ENCODE results near the gene CFAP20DC. TPM values are rescaled to one million over a fixed set of nuclear protein-coding genes. Genes with fewer than 3 reads are reported as not detected.

CFAP20DC gene
- total RNA-seq, 1 experiment from 2014 or later = 2.9 TPM

- Histone ChIP-seq H4K20me1 (ENCODE audit: insufficient read depth) (no peaks in the 10 kb centered on the region), H3K9me3 (ENCODE audit: control insufficient read depth in 1 of 2, insufficient read depth in 1 of 2, low read depth in 1 of 2, low read length in 2 of 2) (no peaks in the 10 kb centered on the region), H3K4me2 (ENCODE audit: low read length) (no peak overlapping the region), H3K4me3 (replicated peaks in 1 of 2; ENCODE audit: low read depth in 1 of 2, low read length in 2 of 2) (no peak overlapping the region), H3K9ac (ENCODE audit: low read length) (no peak overlapping the region), H3K9me2 (ENCODE audit: insufficient read depth) (no peaks in the 10 kb centered on the region), H2AFZ (ENCODE audit: low read depth, low read length, poor library complexity, severe bottlenecking) (no peak overlapping the region), H3K4me1 (ENCODE audit: control insufficient read depth in 1 of 2, insufficient read depth in 2 of 2, low read length in 2 of 2) (no peaks in the 10 kb centered on the region), H3K27me3 (ENCODE audit: insufficient read depth, low read length) (peaks cover 8% of the 10 kb centered on the region; the same call in 1 of the 2 replicates), H3K27ac (ENCODE audit: low read depth, low read length) (no peak overlapping the region), H3K79me2 (ENCODE audit: insufficient read depth, low read length) (no peaks in the 10 kb centered on the region), H3K36me3 (ENCODE audit: control insufficient read depth in 1 of 2, insufficient read depth in 2 of 2, low read length in 2 of 2) (no peaks in the 10 kb centered on the region)
- ChIA-PET CTCF (no interaction called here), POLR2A (no interaction called here), RAD21 (ENCODE audit: low non-redundant PET in 1 of 2, low total read pairs in 2 of 2, uncharacterized antibody in 2 of 2, unreplicated experiment in 2 of 2) (no interaction called here)
- intact Hi-C loops (cut with micrococcal nuclease) = no loop called here
- ATAC-seq (no peak), DNase-seq (ENCODE audit: low read depth, low spot score) (no peak)
- TF ChIP-seq FOSL1 (IDR thresholded peaks at IDR 0.05; ENCODE audit: low read depth) (no peak), EZH2phosphoT487 (IDR thresholded peaks at IDR 0.05; ENCODE audit: borderline replicate concordance) (no peak), CTCF (IDR thresholded peaks at IDR 0.05 in 2 of 3, conservative IDR thresholded peaks at IDR 0.05 in 1 of 3; ENCODE audit: borderline replicate concordance in 1 of 3, insufficient read depth in 1 of 3, low read depth in 2 of 3, low read length in 2 of 3) (no peak), ZNF274 (IDR thresholded peaks at IDR 0.05; ENCODE audit: low read depth, low read length) (no peak), EGR1 (IDR thresholded peaks at IDR 0.05; ENCODE audit: low read depth) (no peak), JUND (IDR thresholded peaks at IDR 0.05) (no peak), CEBPB (IDR thresholded peaks at IDR 0.05; ENCODE audit: low read depth) (no peak), REST (IDR thresholded peaks at IDR 0.05; ENCODE audit: low read depth) (no peak), ELF1 (IDR thresholded peaks at IDR 0.05; ENCODE audit: borderline replicate concordance, low read depth) (no peak), POLR2A (IDR thresholded peaks at IDR 0.05; ENCODE audit: borderline replicate concordance, extremely low read depth, insufficient read depth, insufficient read length) (no peak), SIN3A (IDR thresholded peaks at IDR 0.05; ENCODE audit: low read depth) (no peak), ZBTB33 (IDR thresholded peaks at IDR 0.05; ENCODE audit: extremely low read depth, insufficient replicate concordance, low read length) (no peak), CBX3 (IDR thresholded peaks at IDR 0.05; ENCODE audit: low read depth) (no peak), EZH2 (IDR thresholded peaks at IDR 0.05) (no peak), TCF7L2 (IDR thresholded peaks at IDR 0.05; ENCODE audit: borderline replicate concordance, extremely low read depth, insufficient read depth, insufficient read length) (no peak), POLR2AphosphoS5 (IDR thresholded peaks at IDR 0.05; ENCODE audit: low read depth, low read length) (no peak), SRF (IDR thresholded peaks at IDR 0.05; ENCODE audit: low read depth) (no peak)
- BruUV-seq (replicated peaks) = no TSS peak
Observed at GRCh38 chr3:59094446-59094845, 44.6 kb upstream of the CFAP20DC start.

Data from HCT116 (cell line).